Pancreas (tissue), 10 donors: ENCODE results near the gene DPP4. TPM values are rescaled to one million over a fixed set of nuclear protein-coding genes. Genes with fewer than 3 reads are reported as not detected.

Experiments used
- ATAC-seq, 4 donors: fragments of 200-7000 bp; cut with Tn5 transposase; one replicate each; pipeline versions ENCODE4 v1.8.0 to v1.9.1; 2020; ENCODE audit warnings: mild to moderate bottlenecking in 4 of 4, moderate library complexity in 4 of 4
- DNase-seq, 6 donors: peaks; one replicate each; pipeline ENCODE4 v3.0.0-alpha.2; 2020
- FAIRE-seq: peaks from 2 replicates; lab custom pipeline; 2012; peaks lifted over from hg19 to GRCh38; lab: Jason Lieb, UNC
- H3K27ac ChIP-seq, 4 donors: fragments of 200-600 bp; sonication (generic); 1 replicate in 3 of 4; 2 replicates in 1 of 4; pipeline versions ENCODE4 v1.5.0 to v1.8.0; 2020
- H3K27me3 ChIP-seq, 4 donors: fragments of 200-600 bp; one replicate each; pipeline ENCODE4 v1.8.0; 2021
- H3K36me3 ChIP-seq, 3 donors: fragments of 200-600 bp; sonication (generic) in 1 of 3; one replicate each; pipeline versions ENCODE4 v1.5.0 to v1.8.0; 2020 to 2021
- H3K4me1 ChIP-seq, 3 donors: fragments of 200-600 bp; one replicate each; pipeline ENCODE4 v1.8.0; 2021
- H3K4me3 ChIP-seq, 4 donors: fragments of 200-600 bp; sonication (generic) in 2 of 4; one replicate each; pipeline versions ENCODE4 v1.5.0 to v1.8.0; 2020 to 2021
- H3K9me3 ChIP-seq, 4 donors: fragments of 200-600 bp; one replicate each; pipeline ENCODE4 v1.8.0; 2021
- WGBS, 2 donors: extraction: QIAGEN DNeasy Blood & Tissue Kit; methylation state at CpG; one replicate each; pipeline ENCODE4 v1.1.7; 2013; 5-methylcytosine and 5-hydroxymethylcytosine counted together
- intact Hi-C, 3 donors: fragments of 100-400 bp; cut with DNase I; formaldehyde crosslinking; loops; one replicate each; pipeline versions ENCODE4 v1.11.1 to v1.14.2; 2022
- polyA plus RNA-seq, 2 donors: library from polyadenylated mRNA; stranded (reverse); fragments of 200-250 nt; gene quantifications; one replicate each; pipeline ENCODE4 v1.2.3, GENCODE V29; 2013
- total RNA-seq, 6 donors: library from RNA; stranded (reverse); fragmentation: NEBNext Ultra II Directional in 4 of 6; extraction: Animal tissue kit (Norgen Biotek cat#: 25700) in 4 of 6; gene quantifications; one replicate each; pipeline versions ENCODE4 v1.2.1 to v1.2.4, GENCODE V29; 2021 to 2023
- TF ChIP-seq, protein P1 (sequence below), 4 donors: fragments of 200-600 bp; sonication (generic) in 3 of 4; IDR thresholded peaks; one replicate each; pipeline versions ENCODE4 v1.5.0 to v1.8.0; 2021; ENCODE audit warnings: antibody characterized with exemption in 4 of 4
- donor health status: healthy with polysubstance abuse.
- donor health status: DM: no; HTN: no; CAD: no; lungs with moderate emphysema.
- donor health status: DM: no; HTN: no; CAD: no.
- donor health status: control.
- donor health status: control.
- donor health status: Bipolar disorder and iron deficiency.
- donor health status: DM: yes; HTN: yes; CAD: no.
- donor health status: DM: no; HTN: no; CAD: no.
- donor health status: DM: no; HTN: no; CAD: no.
- donor health status: DM: yes; HTN: yes; CAD: no.

DPP4 gene
- total and polyA plus RNA-seq, 8 donors, result 0.98 to 6.4 (median 2.4) TPM

DNA sequence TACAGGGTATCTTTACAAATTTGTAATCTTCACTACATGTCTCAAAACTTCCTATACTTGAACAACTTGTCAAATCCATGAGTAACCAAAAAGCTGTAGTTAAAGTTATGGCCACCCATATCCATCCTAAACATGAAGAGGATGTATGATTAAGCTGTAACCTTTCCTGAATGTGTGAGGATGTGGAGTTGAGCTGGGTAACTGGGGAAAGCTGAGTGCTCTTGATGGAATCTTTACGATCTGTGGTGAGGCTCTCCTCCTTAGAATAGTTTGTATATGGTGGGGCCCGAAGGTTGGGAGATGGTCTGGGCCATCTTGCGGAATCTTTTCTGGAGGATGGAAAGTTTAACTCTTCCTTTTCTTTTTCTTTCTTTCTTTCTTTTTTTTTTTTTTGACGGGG is 29.4 kb downstream of the DPP4 start:
- TF ChIP-seq, protein P1, sequence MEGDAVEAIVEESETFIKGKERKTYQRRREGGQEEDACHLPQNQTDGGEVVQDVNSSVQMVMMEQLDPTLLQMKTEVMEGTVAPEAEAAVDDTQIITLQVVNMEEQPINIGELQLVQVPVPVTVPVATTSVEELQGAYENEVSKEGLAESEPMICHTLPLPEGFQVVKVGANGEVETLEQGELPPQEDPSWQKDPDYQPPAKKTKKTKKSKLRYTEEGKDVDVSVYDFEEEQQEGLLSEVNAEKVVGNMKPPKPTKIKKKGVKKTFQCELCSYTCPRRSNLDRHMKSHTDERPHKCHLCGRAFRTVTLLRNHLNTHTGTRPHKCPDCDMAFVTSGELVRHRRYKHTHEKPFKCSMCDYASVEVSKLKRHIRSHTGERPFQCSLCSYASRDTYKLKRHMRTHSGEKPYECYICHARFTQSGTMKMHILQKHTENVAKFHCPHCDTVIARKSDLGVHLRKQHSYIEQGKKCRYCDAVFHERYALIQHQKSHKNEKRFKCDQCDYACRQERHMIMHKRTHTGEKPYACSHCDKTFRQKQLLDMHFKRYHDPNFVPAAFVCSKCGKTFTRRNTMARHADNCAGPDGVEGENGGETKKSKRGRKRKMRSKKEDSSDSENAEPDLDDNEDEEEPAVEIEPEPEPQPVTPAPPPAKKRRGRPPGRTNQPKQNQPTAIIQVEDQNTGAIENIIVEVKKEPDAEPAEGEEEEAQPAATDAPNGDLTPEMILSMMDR (IDR thresholded peaks at IDR 0.05), result no peak
- FAIRE-seq, result no peak
- Histone ChIP-seq H3K36me3 (no peaks in the 10 kb centered on the region), H3K9me3 (no peaks in the 10 kb centered on the region), H3K4me1 (no peaks in the 10 kb centered on the region), H3K4me3 (no peak overlapping the region), H3K27me3 (no peaks in the 10 kb centered on the region), H3K27ac (no peak overlapping the region)
- WGBS, 2 donors, result 78 to 90% methylated on average over 4 of the region's 4 CpGs
- DNase-seq, result no peak
- no peak for ATAC-seq
- intact Hi-C loops, result no loop called here

DNA sequence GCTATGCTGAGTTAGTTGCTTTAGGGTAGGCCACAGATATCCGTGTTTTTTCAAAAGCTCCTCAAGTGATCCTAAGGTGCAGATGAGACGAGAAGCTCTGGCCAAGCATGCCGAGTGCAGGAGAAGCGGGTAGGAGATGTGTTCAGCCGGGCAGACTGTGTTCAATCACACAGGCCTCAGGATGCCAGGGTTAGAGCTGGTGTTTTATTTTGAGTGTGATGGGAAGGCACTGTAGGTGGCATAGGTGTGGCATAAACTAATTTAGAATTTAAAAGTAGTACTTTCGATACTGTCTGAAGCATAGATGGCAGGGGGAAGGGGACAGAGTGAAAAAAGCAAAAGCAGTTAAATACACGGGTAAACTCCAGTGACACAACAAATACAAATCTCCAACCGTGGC is 30.9 kb downstream of the DPP4 start:
- H3K27me3 ChIP-seq, result no peaks in the 10 kb centered on the region
- intact Hi-C loops, result no loop called here
- ATAC-seq (no peak), FAIRE-seq (no peak), DNase-seq (no peak)
- H3K4me1 ChIP-seq, result no peaks in the 10 kb centered on the region
- H3K4me3 ChIP-seq, result no peak overlapping the region
- TF ChIP-seq, protein P1 (IDR thresholded peaks at IDR 0.05), result no peak
- no peak overlapping the region for H3K27ac ChIP-seq
- H3K9me3 ChIP-seq, result no peaks in the 10 kb centered on the region
- 82 to 86% methylated on average over 8 of the region's 8 CpGs for WGBS, 2 donors
- no peaks in the 10 kb centered on the region for H3K36me3 ChIP-seq

DNA sequence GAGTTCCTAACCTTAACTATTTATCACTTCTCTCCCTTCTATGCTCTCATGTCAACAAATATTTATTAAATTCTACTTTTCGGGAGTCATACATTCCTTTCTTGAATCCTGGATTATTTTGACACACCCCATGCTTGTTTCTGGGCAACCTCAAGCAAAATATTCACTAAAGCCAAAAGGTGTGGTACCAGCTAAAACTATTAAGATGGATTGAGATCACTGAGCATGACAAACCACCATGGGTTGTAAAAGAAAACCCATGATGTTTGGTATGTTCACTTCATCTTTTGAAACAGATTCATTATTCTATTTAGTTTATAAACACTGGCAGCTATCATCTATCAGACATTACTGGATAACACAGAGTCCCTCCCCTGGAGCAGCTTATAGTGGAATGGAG is 32.5 kb downstream of the DPP4 start:
- intact Hi-C loops, result no loop called here
- H3K9me3 ChIP-seq, result no peaks in the 10 kb centered on the region
- no peak overlapping the region for H3K27ac ChIP-seq
- no peak for DNase-seq
- 37 to 65% methylated on average over 1 of the region's 1 CpG for WGBS, 2 donors
- no peaks in the 10 kb centered on the region for H3K27me3 ChIP-seq
- no peaks in the 10 kb centered on the region for H3K4me1 ChIP-seq
- no peak for FAIRE-seq
- H3K36me3 ChIP-seq, result no peaks in the 10 kb centered on the region
- TF ChIP-seq, protein P1 (IDR thresholded peaks at IDR 0.05), result no peak
- H3K4me3 ChIP-seq, result no peak overlapping the region
- no peak for ATAC-seq

DNA sequence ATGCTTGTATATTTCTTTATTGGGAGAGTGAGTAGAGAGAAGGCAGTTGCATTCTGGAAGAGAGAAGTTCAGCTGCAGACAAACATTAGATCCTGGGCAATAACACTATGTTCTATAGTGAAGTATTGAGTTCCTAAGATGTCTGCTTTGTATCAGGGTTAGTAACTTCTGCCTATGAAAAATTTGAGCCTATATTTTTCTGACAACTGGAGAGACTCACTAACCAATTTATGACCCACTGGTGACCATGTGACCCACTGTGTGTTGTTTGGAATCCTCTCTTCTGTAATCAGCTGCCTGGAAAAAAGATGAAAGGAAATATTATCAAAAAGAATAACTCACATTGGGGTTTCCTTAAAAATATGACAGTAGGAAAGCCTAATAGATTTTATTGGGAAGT is 35.3 kb downstream of the DPP4 start:
- intact Hi-C loops, result no loop called here
- Histone ChIP-seq H3K36me3 (no peaks in the 10 kb centered on the region), H3K9me3 (no peaks in the 10 kb centered on the region), H3K27ac (no peak overlapping the region), H3K27me3 (no peaks in the 10 kb centered on the region), H3K4me1 (no peaks in the 10 kb centered on the region), H3K4me3 (no peak overlapping the region)
- FAIRE-seq, result no peak
- DNase-seq, result no peak
- TF ChIP-seq, protein P1 (IDR thresholded peaks at IDR 0.05), result no peak
- no peak for ATAC-seq

DNA sequence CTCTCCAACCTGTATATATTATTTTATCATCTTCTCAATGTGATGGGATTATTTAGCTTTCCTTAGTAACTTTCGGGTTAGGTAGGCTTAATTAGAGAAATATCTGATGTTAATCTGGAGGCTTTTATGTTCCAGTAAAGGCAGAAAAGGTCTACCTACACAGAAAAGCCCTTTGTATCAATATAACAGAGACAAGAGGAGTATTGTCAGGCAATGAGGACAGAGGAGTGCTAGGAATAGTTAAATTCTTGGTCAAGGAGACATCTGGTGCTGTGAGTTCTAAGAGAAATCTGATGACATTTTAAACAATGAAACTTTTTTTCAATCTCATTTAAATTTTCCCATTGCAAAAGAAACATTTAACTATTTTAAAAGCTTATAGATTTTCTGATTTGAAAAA is 36.1 kb downstream of the DPP4 start:
- FAIRE-seq (no peak), DNase-seq (no peak), ATAC-seq (no peak)
- intact Hi-C loops, result no loop called here
- no peaks in the 10 kb centered on the region for H3K4me1 ChIP-seq
- no peaks in the 10 kb centered on the region for H3K27me3 ChIP-seq
- H3K36me3 ChIP-seq, result no peaks in the 10 kb centered on the region
- TF ChIP-seq, protein P1 (IDR thresholded peaks at IDR 0.05), result no peak
- H3K27ac ChIP-seq, result no peak overlapping the region
- no peaks in the 10 kb centered on the region for H3K9me3 ChIP-seq
- WGBS, 2 donors, result 64 to 67% methylated on average over 1 of the region's 1 CpG
- H3K4me3 ChIP-seq, result no peak overlapping the region
